Measurements from ENCODE around the gene RTL1.

RTL1 gene

GRCh38 chr14:100882991-100883788 lies 20.3 kb downstream of the RTL1 start:
- DNase-seq (ENCODE audit: low read depth in 4 of 4, low spot score in 1 of 4), result no peak

GRCh38 chr14:100882026-100882967 lies 21.2 kb downstream of the RTL1 start:
- no peak for DNase-seq (ENCODE audit: low read depth in 4 of 4, low spot score in 1 of 4)

GRCh38 chr14:100881211-100882025 lies 22.1 kb downstream of the RTL1 start:
- no peak for DNase-seq (ENCODE audit: low read depth in 4 of 4, low spot score in 1 of 4)

- no peak for DNase-seq (ENCODE audit: low read depth in 4 of 4, low spot score in 1 of 4)
Measured at GRCh38 chr14:100880271-100881101, 23.0 kb downstream of the RTL1 start.

GRCh38 chr14:100879782-100880181 lies 23.7 kb downstream of the RTL1 start:
- no peak for DNase-seq (ENCODE audit: low read depth in 4 of 4, low spot score in 1 of 4)

GRCh38 chr14:100879194-100879593 lies 24.3 kb downstream of the RTL1 start:
- no peak for DNase-seq (ENCODE audit: low read depth in 4 of 4, low spot score in 1 of 4)

- no peak for DNase-seq (ENCODE audit: low read depth in 4 of 4, low spot score in 1 of 4)
Measured at GRCh38 chr14:100878271-100879146, 25.0 kb downstream of the RTL1 start.

GRCh38 chr14:100875861-100876590 lies 27.5 kb downstream of the RTL1 start:
- no peak for DNase-seq (ENCODE audit: low read depth in 4 of 4, low spot score in 1 of 4)

GRCh38 chr14:100875126-100875525 lies 28.4 kb downstream of the RTL1 start:
- DNase-seq (ENCODE audit: low read depth in 4 of 4, low spot score in 1 of 4), result no peak

GRCh38 chr14:100874411-100875091 lies 29.0 kb downstream of the RTL1 start:
- DNase-seq (ENCODE audit: low read depth in 4 of 4, low spot score in 1 of 4), result no peak

GRCh38 chr14:100874051-100874410 lies 29.5 kb downstream of the RTL1 start:
- no peak for DNase-seq (ENCODE audit: low read depth in 4 of 4, low spot score in 1 of 4)

- DNase-seq (ENCODE audit: low read depth in 4 of 4, low spot score in 1 of 4), result no peak
Measured at GRCh38 chr14:100873096-100873482, 30.4 kb downstream of the RTL1 start.

- DNase-seq (ENCODE audit: low read depth in 4 of 4, low spot score in 1 of 4), result no peak
Measured at GRCh38 chr14:100872259-100873095, 31.0 kb downstream of the RTL1 start.

- no peak for DNase-seq (ENCODE audit: low read depth in 4 of 4, low spot score in 1 of 4)
Measured at GRCh38 chr14:100871234-100872186, 32.0 kb downstream of the RTL1 start.

GRCh38 chr14:100868621-100869370 lies 34.7 kb downstream of the RTL1 start:
- DNase-seq (ENCODE audit: low read depth in 4 of 4, low spot score in 1 of 4), result no peak

Measured in stimulated activated CD4-positive, alpha-beta T cell treated with anti-CD3 and anti-CD28 coated beads, Interleukin-1b, Interleukin-23, amount 100 ng/mL, for 24 hours (primary cell).